Stimulated activated CD4-positive, alpha-beta T cell treated with anti-CD3 and anti-CD28 coated beads, Interleukin-4, amount 100 ng/mL, for 4 hours (primary cell): ENCODE data around the gene NEURL1.
"Not testable (repeated sequence)": the region's sequence is repeated elsewhere in the genome, so short reads cannot be mapped to it uniquely, and the experiment has no call there.

Source experiments
- DNase-seq, 2 experiments: peaks; one replicate each; pipeline ENCODE4 v3.0.0-alpha.2; 2020

The NEURL1 gene

GRCh38 chr10:103497161-103497915, 3.8 kb downstream of the NEURL1 start:
- DNase-seq = no peak

- no peak for DNase-seq
Observed at GRCh38 chr10:103498936-103499638, 5.6 kb downstream of the NEURL1 start.

- DNase-seq = no peak
Observed at GRCh38 chr10:103499881-103500280, 6.4 kb downstream of the NEURL1 start.

GRCh38 chr10:103500481-103500880, 7.0 kb downstream of the NEURL1 start:
- no peak for DNase-seq

GRCh38 chr10:103501186-103501585, 7.7 kb downstream of the NEURL1 start:
- DNase-seq = no peak

- DNase-seq = no peak
Observed at GRCh38 chr10:103502849-103503660, 9.6 kb downstream of the NEURL1 start.

- not testable (repeated sequence) for DNase-seq
Observed at GRCh38 chr10:103503777-103504176, 10.3 kb downstream of the NEURL1 start.

- peak; percentile 8 to 29 for DNase-seq
Observed at GRCh38 chr10:103504181-103504783, 10.8 kb downstream of the NEURL1 start.

GRCh38 chr10:103506061-103506460, 12.6 kb downstream of the NEURL1 start:
- no peak for DNase-seq

GRCh38 chr10:103507235-103508191, 14.0 kb downstream of the NEURL1 start:
- DNase-seq = no peak

- no peak for DNase-seq
Observed at GRCh38 chr10:103510046-103510685, 16.7 kb downstream of the NEURL1 start.

- DNase-seq = no peak
Observed at GRCh38 chr10:103510791-103511752, 17.6 kb downstream of the NEURL1 start.

GRCh38 chr10:103512166-103512565, 18.7 kb downstream of the NEURL1 start:
- DNase-seq = no peak

- no peak for DNase-seq
Observed at GRCh38 chr10:103512591-103513379, 19.3 kb downstream of the NEURL1 start.

- DNase-seq = no peak
Observed at GRCh38 chr10:103513380-103514060, 20.0 kb downstream of the NEURL1 start.

- DNase-seq = no peak
Observed at GRCh38 chr10:103514244-103514643, 20.7 kb downstream of the NEURL1 start.

GRCh38 chr10:103517234-103518085, 24.0 kb downstream of the NEURL1 start:
- DNase-seq = no peak

GRCh38 chr10:103519798-103520197, 26.3 kb downstream of the NEURL1 start:
- no peak for DNase-seq
